ENCODE measurements around the gene ZNF169.
"Not testable (repeated sequence)": the region's sequence is repeated elsewhere in the genome, so short reads cannot be mapped to it uniquely, and the experiment has no call there.

GRCh38 chr9:94336445-94336844 lies 77.3 kb downstream of the ZNF169 start:
- not testable (repeated sequence) for TF ChIP-seq EZH2 (IDR thresholded peaks at IDR 0.05); POLR2AphosphoS5 (IDR thresholded peaks at IDR 0.05; ENCODE audit: borderline replicate concordance, low read depth, low read length)
